ENCODE data around the gene RAB42.
A peak's percentile ranks its signal among the peaks of the same experiment; 100 is the strongest.

RAB42 gene

GRCh38 chr1:28591708-28592320 lies at the start of gene RAB42:
TSS of gene RAB42 (plus strand) at chr1:28592265. CDS start at chr1:28592512, 247 bp downstream.
- TF ChIP-seq CTCF (IDR thresholded peaks at IDR 0.05; ENCODE audit: low read depth, low read length, missing control alignments) = no peak
- DNase-seq (ENCODE audit: extremely low read depth, low read depth) = no peak
- H3K4me3 ChIP-seq (replicated peaks; ENCODE audit: low read depth, low read length) = peak within 1 kb of the TSS; percentile 37

GRCh38 chr1:28545246-28545628 lies 46.8 kb upstream of the RAB42 start:
- no peak overlapping the region for H3K4me3 ChIP-seq (replicated peaks; ENCODE audit: low read depth, low read length)
- DNase-seq (ENCODE audit: extremely low read depth, low read depth) = no peak
- no peak for TF ChIP-seq CTCF (IDR thresholded peaks at IDR 0.05; ENCODE audit: low read depth, low read length, missing control alignments)

GRCh38 chr1:28548318-28548717 lies 43.7 kb upstream of the RAB42 start:
- DNase-seq (ENCODE audit: extremely low read depth, low read depth) = no peak
- H3K4me3 ChIP-seq (replicated peaks; ENCODE audit: low read depth, low read length) = no peak overlapping the region
- TF ChIP-seq CTCF (IDR thresholded peaks at IDR 0.05; ENCODE audit: low read depth, low read length, missing control alignments) = no peak

- DNase-seq (ENCODE audit: extremely low read depth, low read depth) = no peak
- TF ChIP-seq CTCF (IDR thresholded peaks at IDR 0.05; ENCODE audit: low read depth, low read length, missing control alignments) = no peak
- H3K4me3 ChIP-seq (replicated peaks; ENCODE audit: low read depth, low read length) = no peak overlapping the region
Measured at GRCh38 chr1:28551381-28551780, 40.7 kb upstream of the RAB42 start.

GRCh38 chr1:28552758-28553663 lies 39.1 kb upstream of the RAB42 start, which contains the start of gene TRNAU1AP:
TSS of gene TRNAU1AP (plus strand) at chr1:28553085. CDS start at chr1:28553111, 26 bp downstream.
- peak within 1 kb of the TSS; percentile 96 for H3K4me3 ChIP-seq (replicated peaks; ENCODE audit: low read depth, low read length)
- TF ChIP-seq CTCF (IDR thresholded peaks at IDR 0.05; ENCODE audit: low read depth, low read length, missing control alignments) = no peak
- peak; percentile 85 for DNase-seq (ENCODE audit: extremely low read depth, low read depth)

GRCh38 chr1:28560886-28561285 lies 31.2 kb upstream of the RAB42 start:
- no peak for TF ChIP-seq CTCF (IDR thresholded peaks at IDR 0.05; ENCODE audit: low read depth, low read length, missing control alignments)
- no peak overlapping the region for H3K4me3 ChIP-seq (replicated peaks; ENCODE audit: low read depth, low read length)
- no peak for DNase-seq (ENCODE audit: extremely low read depth, low read depth)
